SK-MEL-5 (cell line): ENCODE data around the gene DDX43. TPM values are rescaled to one million over a fixed set of nuclear protein-coding genes. Genes with fewer than 3 reads are reported as not detected.
"Not testable (repeated sequence)": the region's sequence is repeated elsewhere in the genome, so short reads cannot be mapped to it uniquely, and the experiment has no call there.

Experiments
- DNase-seq: peaks from one replicate; pipeline ENCODE4 v3.0.0-alpha.2; 2016; ENCODE audit warnings: low read depth, low spot score
- in situ Hi-C: cut with HindIII; loops from 2 replicates; pipeline ENCODE4 v1.10.0; 2016; ENCODE audit warnings: low sequenced_read_pairs, high pct_unique_total_duplicates, low pct_unique_long_range_greater_than_20kb
- small RNA-seq, 2 experiments: library from RNA; depleted of rRNA; stranded (forward); fragments of <200 nt; gene quantifications; one replicate each; pipeline ENCODE3, GENCODE V24; 2014
- total RNA-seq: library from RNA; depleted of rRNA; stranded (reverse); fragments of >200 nt; shearing (Covaris generic); gene quantifications from 2 replicates; pipeline ENCODE4 v1.2.3, GENCODE V29; 2014; rRNA removed

Gene DDX43
- total RNA-seq, 1 experiment from 2014 or later, result not detected

DNA sequence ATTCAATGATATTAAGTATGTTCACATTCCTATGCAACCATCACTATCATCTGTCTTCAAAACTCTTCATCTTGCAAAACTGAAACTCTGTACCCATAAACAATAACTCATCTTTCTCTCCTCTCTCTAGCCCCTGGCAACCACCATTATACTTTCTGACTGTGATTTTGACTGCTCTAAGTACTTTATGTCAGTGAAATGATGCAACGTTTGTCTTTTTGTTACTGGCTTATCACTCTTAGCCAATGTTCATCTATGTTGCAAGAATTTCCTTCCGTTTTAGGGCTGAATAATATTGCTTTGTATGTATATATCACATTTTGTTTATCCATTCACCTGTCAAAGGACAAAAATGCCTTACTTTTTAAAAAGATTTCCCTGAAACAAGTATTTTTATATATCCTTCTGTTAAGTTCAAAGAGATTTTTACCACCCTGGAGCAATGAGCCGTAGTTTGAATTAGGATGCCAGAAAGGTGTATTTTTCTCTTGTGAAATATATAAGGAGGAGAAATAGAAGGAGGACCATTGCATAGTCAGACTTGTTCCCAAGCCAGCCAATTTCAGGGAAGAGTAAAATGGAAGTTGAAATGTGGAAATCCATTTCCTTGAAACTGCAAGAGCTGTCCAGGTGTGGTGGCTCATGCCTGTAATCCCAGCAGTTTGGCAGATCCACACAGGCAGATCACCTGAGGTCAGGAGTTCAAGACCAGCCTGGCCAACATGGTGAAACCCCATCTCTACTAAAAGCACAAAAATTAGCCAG is 61.4 kb downstream of the DDX43 start:
- no peak for DNase-seq
- in situ Hi-C loops, result no loop called here

DNA sequence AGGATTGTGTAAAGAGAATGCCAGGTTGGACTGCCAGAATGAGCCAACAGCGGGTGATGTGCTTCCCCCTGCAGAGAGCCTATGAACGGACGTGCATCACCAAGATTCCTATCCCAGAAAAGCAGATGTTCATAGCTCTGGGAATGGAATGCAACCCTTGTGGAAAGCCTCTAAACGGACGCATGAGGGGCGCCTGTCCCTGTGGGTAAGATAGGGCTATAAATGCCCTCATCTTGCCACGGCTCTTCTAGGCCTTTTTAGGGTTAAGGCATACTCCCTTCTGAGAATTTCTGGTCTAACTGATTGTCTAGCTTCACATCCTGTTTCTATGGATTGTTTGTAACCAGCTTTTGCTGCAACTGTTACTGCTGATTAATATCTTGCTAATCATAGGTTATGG is 64.8 kb downstream of the DDX43 start:
- DNase-seq, in situ Hi-C loops: not testable (repeated sequence)

DNA sequence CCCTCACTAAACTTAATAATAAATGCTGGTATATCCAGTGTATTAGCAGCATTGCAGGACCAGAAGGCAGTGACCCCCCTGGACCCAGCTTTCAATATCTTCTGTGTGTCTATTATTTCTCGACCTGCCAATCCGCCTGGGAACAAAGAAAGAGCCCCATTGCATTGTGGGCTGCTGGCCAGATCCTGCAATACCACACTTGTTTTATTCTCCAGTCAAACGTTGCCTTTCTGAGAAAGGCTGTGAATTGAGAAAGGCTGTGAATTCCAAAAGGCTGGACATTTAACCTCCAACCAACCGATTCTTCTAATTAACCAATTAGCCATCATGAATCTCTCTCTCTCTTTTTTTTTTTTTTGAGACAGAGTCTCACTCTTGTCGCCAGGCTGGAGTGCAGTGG is 65.4 kb downstream of the DDX43 start:
- in situ Hi-C loops, result no loop called here
- DNase-seq, result no peak

- DNase-seq, result peak; percentile 91
- in situ Hi-C loops, result no loop called here
These were observed 67.1 kb downstream of the DDX43 start, which contains the start of gene MTO1 for GRCh38 chr6:73461537-73462350. TSS of gene MTO1 (plus strand) at chr6:73461737. CDS start at chr6:73461855, 118 bp downstream.

Small RNAs within 50 kb of the gene (small RNA-seq; reads per million reads assigned to genes)
- gene RNU6-975P (0 reads per million in 2 experiments), gene RPL39P3 (0 to 1.2 reads per million in 2 experiments)

Other genes starting within 250 kb of the DDX43 start
- not detected in 2 replicates for gene KHDC1L, start 169.3 kb upstream of the DDX43 start, total RNA-seq
- 0.19 TPM in 1 of 2 replicates, not detected in the other for gene KHDC1, start 131.6 kb upstream of the DDX43 start, total RNA-seq
- gene DPPA5, start 40.6 kb upstream of the DDX43 start, total RNA-seq, result not detected in 2 replicates
- not detected in 2 replicates for gene KHDC3L, start 32.2 kb upstream of the DDX43 start, total RNA-seq
- gene OOEP, start 24.9 kb upstream of the DDX43 start, total RNA-seq, result not detected in 2 replicates
- gene CGAS, start 57.5 kb downstream of the DDX43 start, total RNA-seq, result not detected in 2 replicates
- gene MTO1, start 66.9 kb downstream of the DDX43 start, total RNA-seq, result 22.6 and 26.3 TPM in 2 replicates
- gene EEF1A1, start 126.2 kb downstream of the DDX43 start, total RNA-seq, result 12,462 and 13,460 TPM in 2 replicates